HG03432 (cell line): ENCODE data around the gene IQSEC1.

Source experiments
- ATAC-seq: cut with Tn5 transposase; IDR thresholded peaks from one replicate; pipeline ENCODE4 v1.9.1; 2021; ENCODE audit warnings: mild to moderate bottlenecking, moderate library complexity; ENCODE audit not compliant: unreplicated experiment

IQSEC1 gene

DNA sequence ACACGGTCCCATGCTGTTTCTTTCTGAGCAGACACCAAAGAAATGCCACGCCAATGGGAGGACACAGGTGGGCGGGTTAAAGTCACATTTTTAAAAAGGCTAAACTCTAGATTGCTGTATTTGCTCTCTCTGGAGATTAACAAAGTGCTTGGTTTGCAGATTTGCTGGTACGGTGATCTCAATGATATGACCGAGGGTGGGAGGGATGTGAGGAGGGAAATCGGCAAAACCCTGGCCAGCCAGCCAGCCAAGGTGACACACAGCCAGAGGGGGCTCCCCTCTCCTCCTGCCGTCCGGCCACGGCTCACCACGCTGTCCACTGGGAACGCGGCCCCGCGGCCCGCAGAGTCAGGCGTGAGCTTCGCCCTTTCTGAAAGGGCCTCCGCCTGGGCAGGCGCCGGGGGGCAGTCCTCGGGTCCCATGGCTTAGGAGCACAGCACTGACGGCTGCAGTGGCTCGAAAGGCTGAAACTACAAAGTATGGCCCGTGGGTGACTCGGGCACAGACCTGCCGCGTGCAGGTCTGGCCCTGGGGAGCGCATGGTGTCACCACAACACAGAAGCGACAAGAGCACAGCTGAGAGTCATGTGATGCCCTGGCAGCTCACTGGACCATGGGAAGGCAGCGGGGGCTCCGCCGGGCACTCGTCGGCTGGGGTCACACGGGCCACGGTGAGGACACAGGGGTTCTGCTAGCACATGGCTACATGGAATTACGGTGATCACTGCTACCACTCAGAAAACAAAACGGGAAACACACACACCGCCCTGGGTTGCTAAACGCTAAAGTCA, 174.1 kb downstream of the IQSEC1 start:
- no peak for ATAC-seq

DNA sequence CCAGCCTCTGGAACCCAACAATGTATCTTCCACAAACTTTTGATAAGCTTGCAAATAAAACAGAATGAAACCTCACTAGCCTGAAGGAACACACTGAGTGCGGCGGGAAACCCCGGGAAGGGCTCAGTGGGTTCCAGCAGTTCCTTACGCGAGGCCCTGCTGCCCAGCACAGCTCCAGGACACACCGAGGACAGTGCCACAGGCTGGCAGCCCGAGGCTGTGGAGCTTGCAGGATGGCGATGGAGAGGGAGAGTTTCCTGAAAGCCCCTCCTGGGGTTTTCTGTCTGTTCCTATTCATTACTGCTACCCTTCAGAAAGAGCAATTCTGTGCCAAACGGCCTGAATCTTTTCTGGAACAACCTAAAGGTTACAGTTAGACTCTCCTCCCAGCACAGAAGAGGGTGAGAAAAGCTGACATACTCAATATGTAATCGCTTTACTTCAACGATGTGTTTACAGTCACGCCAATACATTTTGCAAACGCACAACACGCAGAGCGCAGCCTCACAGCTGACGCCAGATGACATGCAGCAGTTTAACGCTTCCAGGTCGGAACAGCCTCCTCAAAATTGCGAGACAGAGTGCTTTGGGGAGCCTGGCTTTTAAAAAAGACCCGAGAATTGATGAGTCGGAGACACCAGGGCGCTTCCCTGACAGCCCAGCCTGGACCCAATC, 174.8 kb downstream of the IQSEC1 start:
- ATAC-seq: no peak

GRCh38 chr3:12897381-12898289, 175.6 kb downstream of the IQSEC1 start:
- ATAC-seq: no peak

DNA sequence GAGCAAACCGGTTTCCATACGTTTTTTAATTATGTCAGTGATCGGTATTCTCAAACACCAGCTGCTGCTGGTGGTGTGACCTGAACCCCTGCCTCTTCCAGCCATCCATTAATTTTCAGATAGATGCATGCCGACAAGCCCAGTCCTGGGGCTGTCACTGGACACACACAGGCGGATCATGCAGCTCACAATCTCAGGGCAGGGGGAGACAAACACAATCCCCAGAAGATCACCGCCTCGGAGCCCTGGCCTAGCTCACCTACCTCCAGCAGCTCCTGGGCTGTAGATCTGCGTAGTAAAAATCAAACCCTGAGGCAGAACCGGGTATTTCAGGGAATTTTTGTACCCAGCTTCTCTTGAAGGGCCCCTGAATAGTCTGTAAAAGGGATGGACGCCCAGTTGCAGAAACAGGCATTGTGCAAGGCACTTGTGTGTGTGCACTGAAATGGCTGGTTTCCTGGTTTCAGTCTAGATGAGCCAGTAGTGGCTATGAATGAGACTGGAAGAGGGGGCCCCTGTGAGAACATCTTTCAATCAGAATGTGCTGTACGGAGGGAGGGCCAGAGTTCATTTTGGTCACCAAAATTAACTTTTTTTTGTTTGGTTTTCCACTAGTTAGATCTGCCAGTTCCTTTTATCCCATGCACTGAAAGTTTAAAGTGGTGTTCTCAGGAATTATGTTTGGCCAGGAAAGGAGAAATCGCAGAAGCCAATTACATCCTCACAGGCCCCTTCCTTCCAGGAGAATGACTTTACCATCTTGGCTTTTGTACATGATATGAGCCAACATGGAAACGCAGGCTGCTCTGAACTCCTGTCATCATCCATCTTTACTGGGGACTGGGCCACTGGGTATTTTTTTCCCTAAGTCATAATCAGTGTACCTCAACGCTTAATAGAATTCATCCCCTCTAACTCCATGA, 176.9 kb downstream of the IQSEC1 start:
- ATAC-seq: no peak

DNA sequence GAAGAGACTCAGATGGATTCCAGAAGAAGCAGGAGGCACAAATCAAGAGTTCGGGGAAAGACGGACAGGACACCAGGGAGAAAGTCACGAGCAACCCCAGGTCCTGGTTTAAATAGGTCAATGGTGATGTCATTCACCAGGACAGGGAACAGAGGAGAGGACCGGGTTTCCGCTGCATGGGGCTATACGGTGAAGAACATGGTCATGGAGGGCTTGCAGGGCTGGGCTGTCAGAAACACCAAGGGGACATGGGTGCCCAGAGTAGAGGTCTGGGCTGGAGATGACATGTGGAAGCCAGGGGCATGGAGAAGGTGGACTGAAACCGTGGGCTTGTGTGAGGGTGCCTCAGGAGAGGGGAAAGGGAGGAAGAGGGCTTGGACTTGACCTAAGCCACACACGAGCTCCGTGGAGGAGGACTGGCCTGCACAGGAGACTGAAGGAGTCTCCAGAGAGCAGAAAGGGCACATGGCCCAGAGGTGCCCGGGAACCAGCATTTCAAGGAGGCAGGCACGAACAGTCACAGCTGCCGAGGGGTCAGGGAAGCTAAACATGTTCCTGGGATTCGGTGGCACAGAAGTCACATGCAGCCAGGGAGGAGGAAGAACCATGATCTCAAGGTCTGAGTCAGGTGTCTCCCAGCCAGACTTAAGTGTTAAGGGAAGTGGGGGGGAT, 177.7 kb downstream of the IQSEC1 start:
- no peak for ATAC-seq

- no peak for ATAC-seq
These were observed 178.6 kb downstream of the IQSEC1 start for GRCh38 chr3:12894629-12895028.

DNA sequence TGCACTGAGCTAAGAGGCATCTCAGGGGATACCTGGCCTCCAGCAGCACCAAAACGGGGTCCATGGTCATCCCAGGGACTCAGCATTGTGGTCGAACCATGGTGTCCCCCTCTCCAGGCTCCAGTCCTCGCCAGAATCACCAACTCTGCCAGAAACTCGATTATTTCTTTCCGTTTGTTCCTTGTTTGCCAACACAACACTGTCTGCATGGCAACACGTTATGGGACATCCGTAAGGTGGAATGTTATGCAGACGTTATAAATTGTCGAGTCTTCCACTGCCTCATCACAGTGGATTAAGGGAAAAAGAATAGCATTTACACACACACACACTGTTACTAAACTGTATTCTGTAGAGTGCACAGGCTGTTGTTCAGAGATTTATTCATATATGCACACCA, 179.4 kb downstream of the IQSEC1 start:
- ATAC-seq: no peak

DNA sequence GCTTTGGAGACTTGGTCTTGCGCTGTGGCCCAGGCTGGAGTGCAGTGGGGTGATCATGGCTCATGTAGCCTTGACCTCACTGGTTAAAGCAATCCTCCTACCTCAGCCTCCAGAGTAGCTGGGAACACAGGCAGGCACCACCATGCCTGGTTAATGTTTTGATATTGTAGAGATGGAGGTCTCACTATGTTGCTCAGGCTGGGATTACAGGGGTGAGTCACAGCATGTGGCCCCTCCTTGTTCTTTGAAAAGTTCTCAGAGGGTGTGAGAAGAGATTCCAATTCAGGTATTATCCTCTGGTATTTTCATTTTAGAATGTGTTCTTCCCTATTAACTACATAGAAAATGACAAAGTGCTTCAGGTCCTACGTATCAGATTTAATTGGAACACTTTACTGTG, 180.0 kb downstream of the IQSEC1 start:
- ATAC-seq: no peak

GRCh38 chr3:12892840-12893189, 180.4 kb downstream of the IQSEC1 start:
- no peak for ATAC-seq

- ATAC-seq: no peak
These were observed 181.0 kb downstream of the IQSEC1 start for GRCh38 chr3:12891985-12892839.

- ATAC-seq: no peak
These were observed 181.7 kb downstream of the IQSEC1 start for GRCh38 chr3:12891391-12891984.

DNA sequence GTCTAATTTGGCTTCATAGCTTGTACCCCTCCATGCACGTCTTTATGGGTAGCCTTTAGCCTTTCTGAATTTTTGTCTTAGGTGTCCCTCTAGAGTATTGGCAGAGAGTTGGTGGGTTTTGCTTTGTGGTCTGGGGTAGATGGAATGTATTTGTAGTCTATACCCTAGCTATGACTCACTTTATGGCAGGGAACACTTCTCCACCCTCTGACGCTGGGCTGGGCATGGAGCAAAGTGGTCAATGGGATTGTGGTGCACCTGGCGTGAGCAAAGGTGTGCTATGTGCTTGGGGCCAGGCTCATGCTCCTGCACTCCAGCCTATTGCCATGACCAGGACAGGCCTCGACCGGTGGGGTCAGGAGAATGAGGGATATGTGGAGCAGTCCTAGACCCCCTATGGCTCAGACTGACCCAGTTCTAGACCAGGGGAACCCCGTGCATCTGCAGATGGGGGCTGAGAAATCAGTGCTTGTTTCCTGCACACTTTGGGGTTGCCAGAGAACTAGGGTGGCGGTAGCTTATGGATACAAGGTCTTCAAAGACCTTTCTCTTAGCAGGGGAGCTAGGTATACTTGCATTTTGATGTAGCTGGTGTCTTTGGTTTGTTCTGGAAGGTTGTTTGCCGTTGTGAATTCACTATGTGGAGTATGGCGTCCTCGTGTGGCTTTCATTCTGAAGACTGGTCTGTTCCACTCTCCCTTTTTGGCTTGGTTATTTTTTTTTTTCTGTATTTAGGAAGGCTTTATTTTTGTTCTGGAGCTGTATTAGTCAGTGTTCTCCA, 182.4 kb downstream of the IQSEC1 start:
- no peak for ATAC-seq

GRCh38 chr3:12886736-12887135, 186.5 kb downstream of the IQSEC1 start:
- no peak for ATAC-seq

- peak; percentile 56 for ATAC-seq
These were observed 187.0 kb downstream of the IQSEC1 start for GRCh38 chr3:12886106-12886679.

DNA sequence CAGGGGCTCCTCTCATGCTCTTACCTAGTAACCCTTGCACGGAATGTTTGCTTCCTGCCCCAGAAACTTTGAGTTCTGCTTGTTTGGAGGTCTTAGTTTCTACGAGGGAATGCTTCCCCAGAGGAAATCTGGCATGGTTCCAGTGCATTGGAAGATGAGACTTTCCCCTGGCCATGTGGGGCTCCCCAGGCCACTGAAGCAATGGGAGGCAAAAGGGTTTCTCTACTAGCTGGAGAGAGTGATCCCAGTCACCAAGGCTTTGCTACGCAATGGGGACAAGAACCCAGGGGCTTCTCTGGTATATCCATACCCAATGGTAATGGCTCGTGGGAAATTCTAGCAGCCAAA, 187.7 kb downstream of the IQSEC1 start:
- no peak for ATAC-seq

GRCh38 chr3:12884790-12885582, 188.2 kb downstream of the IQSEC1 start:
- ATAC-seq: no peak

DNA sequence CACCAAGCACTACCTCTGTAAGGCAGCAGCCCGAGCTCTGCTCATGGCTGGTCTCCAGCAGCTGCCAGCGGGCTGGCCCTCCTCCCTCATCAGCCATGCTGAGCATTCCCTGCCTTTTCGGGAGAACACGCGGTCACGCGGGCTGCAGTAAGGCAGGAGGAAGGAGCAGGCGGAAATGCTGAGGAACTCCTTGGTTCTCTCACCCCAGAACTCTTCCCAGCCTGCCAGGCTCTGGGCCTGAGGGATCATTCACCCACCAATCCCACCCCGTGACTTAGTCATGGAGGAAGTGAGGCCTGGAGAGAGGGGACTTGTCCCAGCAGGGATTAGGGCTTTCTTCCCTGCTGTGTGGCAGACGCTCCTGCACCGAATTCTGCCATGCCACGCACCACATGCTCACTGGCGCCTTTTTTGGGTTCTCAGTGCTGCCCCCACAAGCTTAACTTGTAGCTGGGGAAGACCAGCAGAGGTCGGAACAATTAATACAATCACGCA, 189.0 kb downstream of the IQSEC1 start:
- ATAC-seq: no peak
